ENCODE results near the gene NUDCD3. TPM values are rescaled to one million over a fixed set of nuclear protein-coding genes. Genes with fewer than 3 reads are reported as not detected.

NUDCD3 gene
- total RNA-seq, 1 donor from 2014 or later = 86.8 TPM

GRCh38 chr7:44368455-44368854 is 122.0 kb downstream of the NUDCD3 start:
- TF ChIP-seq CTCF (IDR thresholded peaks at IDR 0.05; ENCODE audit: insufficient read depth, low read depth, low read length) = no peak
- TF ChIP-seq EZH2 (IDR thresholded peaks at IDR 0.05; ENCODE audit: insufficient read depth, low read length) = no peak
- no peaks in the 10 kb centered on the region for H3K27me3 ChIP-seq (ENCODE audit: insufficient read depth, low read length)
- H2AFZ ChIP-seq (ENCODE audit: low read depth, low read length) = no peak overlapping the region
- H3K4me3 ChIP-seq (ENCODE audit: insufficient read depth, low read depth, low read length) = no peak overlapping the region
- no peaks in the 10 kb centered on the region for H3K36me3 Mint-ChIP-seq (ENCODE audit: low read depth, unreplicated experiment)
- no peaks in the 10 kb centered on the region for H4K20me1 ChIP-seq (ENCODE audit: insufficient read depth, low read length)
- no peak overlapping the region for H3K9ac ChIP-seq (ENCODE audit: low read length)
- no peaks in the 10 kb centered on the region for H3K9me3 ChIP-seq (ENCODE audit: insufficient read depth, low read depth, low read length)
- H3K9me3 Mint-ChIP-seq (ENCODE audit: unreplicated experiment) = peaks cover 3% of the 10 kb centered on the region
- no peak overlapping the region for H3K4me2 ChIP-seq (ENCODE audit: low read length)
- H3K27ac ChIP-seq (ENCODE audit: low read depth, low read length) = no peak overlapping the region
- DNase-seq (ENCODE audit: low read depth) (no peak), FAIRE-seq (no peak)
- no peaks in the 10 kb centered on the region for H3K4me1 Mint-ChIP-seq (ENCODE audit: low read depth, unreplicated experiment)
- no peaks in the 10 kb centered on the region for H3K79me2 ChIP-seq (ENCODE audit: insufficient read depth, low read length)
- no peak overlapping the region for H3K4me3 Mint-ChIP-seq (ENCODE audit: unreplicated experiment)
- H3K27ac Mint-ChIP-seq (ENCODE audit: unreplicated experiment) = no peak overlapping the region
- peaks cover 6% of the 10 kb centered on the region for H3K27me3 Mint-ChIP-seq (ENCODE audit: low read depth, unreplicated experiment)
- H3K36me3 ChIP-seq (ENCODE audit: insufficient read depth, low read length) = no peaks in the 10 kb centered on the region
- peaks cover 9% of the 10 kb centered on the region for H3K4me1 ChIP-seq (ENCODE audit: insufficient read depth, low read length)

- H3K27me3 Mint-ChIP-seq (ENCODE audit: low read depth, unreplicated experiment) = peaks cover 5% of the 10 kb centered on the region
Measured at GRCh38 chr7:44367475-44368043, 122.9 kb downstream of the NUDCD3 start.

More at GRCh38 chr7:44367475-44368043, 122.9 kb downstream of the NUDCD3 start:
- Histone ChIP-seq H3K4me3 (ENCODE audit: insufficient read depth, low read depth, low read length) (no peak overlapping the region), H3K79me2 (ENCODE audit: insufficient read depth, low read length) (no peaks in the 10 kb centered on the region), H2AFZ (ENCODE audit: low read depth, low read length) (no peak overlapping the region), H3K4me2 (ENCODE audit: low read length) (no peak overlapping the region), H3K9ac (ENCODE audit: low read length) (no peak overlapping the region), H4K20me1 (ENCODE audit: insufficient read depth, low read length) (no peaks in the 10 kb centered on the region), H3K27ac (ENCODE audit: low read depth, low read length) (no peak overlapping the region), H3K27me3 (ENCODE audit: insufficient read depth, low read length) (no peaks in the 10 kb centered on the region), H3K4me1 (ENCODE audit: insufficient read depth, low read length) (peaks cover 9% of the 10 kb centered on the region), H3K9me3 (ENCODE audit: insufficient read depth, low read depth, low read length) (no peaks in the 10 kb centered on the region), H3K36me3 (ENCODE audit: insufficient read depth, low read length) (no peaks in the 10 kb centered on the region)
- H3K4me3 Mint-ChIP-seq (ENCODE audit: unreplicated experiment) = no peak overlapping the region
- no peaks in the 10 kb centered on the region for H3K4me1 Mint-ChIP-seq (ENCODE audit: low read depth, unreplicated experiment)
- FAIRE-seq (no peak), DNase-seq (ENCODE audit: low read depth) (no peak)
- TF ChIP-seq CTCF (IDR thresholded peaks at IDR 0.05; ENCODE audit: insufficient read depth, low read depth, low read length) = no peak
- no peak for TF ChIP-seq EZH2 (IDR thresholded peaks at IDR 0.05; ENCODE audit: insufficient read depth, low read length)
- H3K36me3 Mint-ChIP-seq (ENCODE audit: low read depth, unreplicated experiment) = no peaks in the 10 kb centered on the region
- H3K9me3 Mint-ChIP-seq (ENCODE audit: unreplicated experiment) = peaks cover 3% of the 10 kb centered on the region
- no peak overlapping the region for H3K27ac Mint-ChIP-seq (ENCODE audit: unreplicated experiment)
